Gastroesophageal sphincter (tissue), 3 donors: ENCODE results near the gene AKT3.
A peak's percentile ranks its signal among the peaks of the same experiment; 100 is the strongest.

ENCODE experiments used
- CTCF ChIP-seq, 4 experiments: fragments of 200-600 bp in 2 of 4; fragments of 450-650 bp in 2 of 4; sonication (generic) in 1 of 4; IDR thresholded peaks; one replicate each; pipeline ENCODE4 v1.5.1; 2017 to 2019; ENCODE audit warnings: antibody characterized with exemption in 4 of 4, mild to moderate bottlenecking in 2 of 4, moderate library complexity in 2 of 4
- EP300 ChIP-seq: sonication (generic); formaldehyde crosslinking; IDR thresholded peaks from one replicate; pipeline ENCODE4 v1.6.1; 2017; ENCODE audit warnings: antibody characterized with exemption, mild to moderate bottlenecking
- POLR2A ChIP-seq, 2 donors: fragments of 450-650 bp; IDR thresholded peaks; one replicate each; pipeline ENCODE4 v1.6.1; 2017; ENCODE audit warnings: antibody characterized with exemption in 2 of 2, mild to moderate bottlenecking in 2 of 2, moderate library complexity in 1 of 2
- POLR2AphosphoS5 ChIP-seq: sonication (generic); formaldehyde crosslinking; IDR thresholded peaks from one replicate; pipeline ENCODE4 v1.6.1; 2017; ENCODE audit warnings: antibody characterized with exemption

GRCh38 chr1:243562473-243562872 is 287.6 kb downstream of the AKT3 start:
- TF ChIP-seq POLR2AphosphoS5 (peak; percentile 53), CTCF (IDR thresholded peaks at IDR 0.05) (no peak), POLR2A (IDR thresholded peaks at IDR 0.05) (no peak), EP300 (no peak)
